Naive thymus-derived CD4-positive, alpha-beta T cell (primary cell): Measurements from ENCODE around the gene IMP4. TPM values are rescaled to one million over a fixed set of nuclear protein-coding genes. Genes with fewer than 3 reads are reported as not detected.
A peak's percentile ranks its signal among the peaks of the same experiment; 100 is the strongest.

Source experiments
- ATAC-seq: fragments of 150-1000 bp; cut with Tn5 transposase; 2 replicates; pipeline ENCODE4 v1.10.0; 2021; ENCODE audit warnings: mild to moderate bottlenecking, moderate library complexity
- CTCF ChIA-PET: fragments of 350-600 bp; sonication (Branson Sonifier 250); formaldehyde crosslinking; loops from one replicate; lab custom pipeline; 2021; ENCODE audit warnings: antibody characterized with exemption; lab: Charles Lee
- POLR2A ChIA-PET: fragments of 350-600 bp; sonication (Branson Sonifier 250); formaldehyde crosslinking; loops from one replicate; lab custom pipeline; 2021; ENCODE audit warnings: antibody characterized with exemption, inconsistent platforms; lab: Charles Lee
- DNase-seq, 9 donors: peaks; one replicate each; pipeline versions ENCODE4 v3.0.0 to v3.0.0-alpha.2; 2020 to 2022; ENCODE audit warnings: mixed read lengths in 1 of 9
- H3K27ac ChIP-seq: one replicate; pipeline ENCODE4 v1.7.0; 2013; ENCODE audit warnings: mild to moderate bottlenecking, low read depth, low read length, moderate library complexity
- H3K27me3 ChIP-seq, 2 donors: one replicate each; pipeline ENCODE4 v1.7.0; 2013; ENCODE audit warnings: low read length in 2 of 2, mild to moderate bottlenecking in 2 of 2, moderate library complexity in 2 of 2; ENCODE audit not compliant: control insufficient read depth in 2 of 2, insufficient read depth in 2 of 2
- H3K36me3 ChIP-seq, 3 experiments: 1 replicate in 2 of 3; 2 replicates in 1 of 3; pipeline ENCODE4 v1.7.0; 2013; ENCODE audit warnings: low read length in 3 of 3, mild to moderate bottlenecking in 3 of 3, moderate library complexity in 1 of 3; ENCODE audit not compliant: insufficient read depth in 3 of 3, control insufficient read depth in 2 of 3
- H3K4me1 ChIP-seq, 2 donors: one replicate each; pipeline ENCODE4 v1.7.0; 2013; ENCODE audit warnings: low read length in 2 of 2, mild to moderate bottlenecking in 2 of 2, moderate library complexity in 1 of 2; ENCODE audit not compliant: control insufficient read depth in 2 of 2, insufficient read depth in 2 of 2
- H3K4me3 ChIP-seq: 2 replicates; pipeline ENCODE4 v1.7.0; 2013; ENCODE audit warnings: mild to moderate bottlenecking, low read length
- H3K9me3 ChIP-seq, 3 experiments: 1 replicate in 2 of 3; 2 replicates in 1 of 3; pipeline ENCODE4 v1.7.0; 2013; ENCODE audit warnings: low read length in 3 of 3; ENCODE audit not compliant: control insufficient read depth in 2 of 3
- H3K27ac Mint-ChIP-seq, 9 donors: one replicate each; pipeline ENCODE4 v1.8.0; 2020 to 2022; ENCODE audit warnings: mixed read lengths in 9 of 9, mild to moderate bottlenecking in 8 of 9, moderate library complexity in 5 of 9, inconsistent platforms in 2 of 9
- H3K27me3 Mint-ChIP-seq, 5 donors: one replicate each; pipeline ENCODE4 v1.8.0; 2021 to 2022; ENCODE audit warnings: mixed read lengths in 5 of 5, mild to moderate bottlenecking in 1 of 5
- H3K36me3 Mint-ChIP-seq, 5 donors: one replicate each; pipeline ENCODE4 v1.8.0; 2020 to 2022; ENCODE audit warnings: mixed read lengths in 5 of 5, mild to moderate bottlenecking in 3 of 5, inconsistent platforms in 1 of 5
- H3K4me1 Mint-ChIP-seq, 7 donors: one replicate each; pipeline ENCODE4 v1.8.0; 2020 to 2022; ENCODE audit warnings: mixed read lengths in 7 of 7, mild to moderate bottlenecking in 3 of 7, inconsistent platforms in 1 of 7
- H3K4me3 Mint-ChIP-seq, 10 donors: one replicate each; pipeline ENCODE4 v1.8.0; 2020 to 2022; ENCODE audit warnings: mild to moderate bottlenecking in 10 of 10, mixed read lengths in 10 of 10, moderate library complexity in 6 of 10, inconsistent platforms in 2 of 10
- H3K9me3 Mint-ChIP-seq, 11 donors: one replicate each; pipeline ENCODE4 v1.8.0; 2020 to 2022; ENCODE audit warnings: mixed read lengths in 11 of 11, mild to moderate bottlenecking in 4 of 11, inconsistent platforms in 1 of 11, moderate library complexity in 1 of 11
- intact Hi-C, 2 donors: fragments of 100-400 bp; cut with micrococcal nuclease; formaldehyde crosslinking; loops; one replicate each; pipeline ENCODE4 v1.15.1; 2023
- polyA plus RNA-seq, 2 donors: library from polyadenylated mRNA; unstranded; fragments of 300-500 nt; fragmentation: Illumina TruSeq; gene quantifications; one replicate each; pipeline ENCODE4 v1.2.3, GENCODE V29; 2021
- total RNA-seq, 6 experiments: library from RNA in 5 of 6; stranded (reverse) in 5 of 6; gene quantifications; 1 replicate in 5 of 6; 2 replicates in 1 of 6; pipeline ENCODE4 v1.2.3 and lab custom pipeline; 2021 to 2026

IMP4 gene
- total and polyA plus RNA-seq, 7 experiments from 2014 or later: 69.9 to 88.5 (median 79.3) TPM

- ChIA-PET POLR2A (interaction anchor here (0.6 to 0.7 kb wide), 2 partner anchors 18 to 500 kb away, joined by 3 to 4 read pairs; no protein-coding TSS in a partner anchor), CTCF (interaction anchor here (0.6 kb wide), 1 partner anchor 23 kb away, joined by 3 read pairs; no protein-coding TSS in a partner anchor)
- Mint-ChIP-seq H3K4me1 (peaks cover 31 to 55% (median 53%) of the 10 kb centered on the region in 7 donors), H3K27me3 (no peaks in the 10 kb centered on the region), H3K4me3 (peak overlapping the region in 3 of 10 donors; percentile 11 to 59 (median 32)), H3K27ac (peak overlapping the region in 3 of 9 donors; percentile 21 to 78 (median 38)), H3K36me3 (peaks cover 0 to 32% (median 28%) of the 10 kb centered on the region in 5 donors), H3K9me3 (peaks cover 0 to 3% (median 0%) of the 10 kb centered on the region in 11 donors)
- no peak overlapping the region for H3K4me3 ChIP-seq
- intact Hi-C loops: loop anchor here in 1 of 2 donors (5.0 kb wide), 1 partner anchor 443 kb away; no protein-coding TSS in a partner anchor
- no peaks in the 10 kb centered on the region for H3K27me3 ChIP-seq
- peaks cover 8% of the 10 kb centered on the region in 2 donors for H3K4me1 ChIP-seq
- no peak for ATAC-seq
- DNase-seq: no peak
- H3K27ac ChIP-seq: no peak overlapping the region
- no peaks in the 10 kb centered on the region for H3K9me3 ChIP-seq
- peaks cover 0 to 8% (median 0%) of the 10 kb centered on the region in 3 experiments for H3K36me3 ChIP-seq
Measured at GRCh38 chr2:130380096-130380934, 37.6 kb downstream of the IMP4 start.

DNA sequence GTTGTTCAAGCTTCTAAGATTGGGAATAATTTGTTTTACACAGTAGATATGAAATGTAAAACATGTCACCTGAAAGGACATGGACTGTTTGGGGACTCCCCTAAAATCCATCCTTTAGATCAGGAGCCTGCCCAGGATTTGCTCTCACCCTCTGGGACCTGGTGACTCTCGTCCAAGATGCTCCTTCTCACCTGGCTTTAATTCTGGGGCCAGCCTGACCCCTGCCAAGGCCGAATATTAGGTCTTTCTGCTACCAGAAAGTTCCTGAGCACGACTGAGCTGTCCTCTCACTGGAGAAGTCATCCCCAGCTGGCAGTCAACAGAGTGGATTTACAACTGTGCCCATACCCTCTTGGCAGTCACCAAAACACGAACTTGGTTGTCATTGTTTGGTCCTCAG lies 38.4 kb downstream of the IMP4 start:
- Mint-ChIP-seq H3K9me3 (no peaks in the 10 kb centered on the region), H3K27ac (no peak overlapping the region), H3K4me3 (no peak overlapping the region), H3K27me3 (no peaks in the 10 kb centered on the region), H3K36me3 (peaks cover 0 to 32% (median 23%) of the 10 kb centered on the region in 5 donors), H3K4me1 (peaks cover 29 to 50% (median 45%) of the 10 kb centered on the region in 7 donors)
- POLR2A ChIA-PET: interaction anchor here (0.7 kb wide), 2 partner anchors 27 to 500 kb away, joined by 3 to 4 read pairs; no protein-coding TSS in a partner anchor
- no peak overlapping the region for H3K4me3 ChIP-seq
- H3K4me1 ChIP-seq: peaks cover 8% of the 10 kb centered on the region in 2 donors
- ATAC-seq (no peak), DNase-seq (no peak)
- H3K36me3 ChIP-seq: peaks cover 0 to 8% (median 0%) of the 10 kb centered on the region in 3 experiments
- H3K27ac ChIP-seq: no peak overlapping the region
- CTCF ChIA-PET: no interaction called here
- no peaks in the 10 kb centered on the region for H3K27me3 ChIP-seq
- intact Hi-C loops: loop anchor here in 1 of 2 donors (5.0 kb wide), 1 partner anchor 444 kb away; no protein-coding TSS in a partner anchor
- no peaks in the 10 kb centered on the region for H3K9me3 ChIP-seq

GRCh38 chr2:130381619-130382018 lies 38.9 kb downstream of the IMP4 start:
- peaks cover 26 to 47% (median 40%) of the 10 kb centered on the region in 7 donors for H3K4me1 Mint-ChIP-seq
- no peaks in the 10 kb centered on the region for H3K9me3 Mint-ChIP-seq
- peaks cover 0 to 8% (median 0%) of the 10 kb centered on the region in 3 experiments for H3K36me3 ChIP-seq
- no peak overlapping the region for H3K4me3 ChIP-seq
- H3K27me3 ChIP-seq: no peaks in the 10 kb centered on the region
- intact Hi-C loops: loop anchor here in 1 of 2 donors (5.0 kb wide), 1 partner anchor 444 kb away; no protein-coding TSS in a partner anchor
- no peak overlapping the region for H3K27ac ChIP-seq
- peaks cover 8% of the 10 kb centered on the region in 2 donors for H3K4me1 ChIP-seq
- ChIA-PET CTCF (no interaction called here), POLR2A (interaction anchor here (0.7 kb wide), 1 partner anchor 28 kb away, joined by 3 read pairs; no protein-coding TSS in a partner anchor)
- H3K27ac Mint-ChIP-seq: peak overlapping the region in 1 of 9 donors; percentile 17
- H3K27me3 Mint-ChIP-seq: no peaks in the 10 kb centered on the region
- no peaks in the 10 kb centered on the region for H3K9me3 ChIP-seq
- H3K36me3 Mint-ChIP-seq: peaks cover 0 to 31% (median 22%) of the 10 kb centered on the region in 5 donors
- no peak overlapping the region for H3K4me3 Mint-ChIP-seq
- DNase-seq (no peak), ATAC-seq (no peak)

GRCh38 chr2:130382313-130382917 lies 39.7 kb downstream of the IMP4 start:
- intact Hi-C loops: loop anchor here in 1 of 2 donors (5.0 kb wide), 1 partner anchor 445 kb away; no protein-coding TSS in a partner anchor
- Mint-ChIP-seq H3K36me3 (peaks cover 0 to 39% (median 22%) of the 10 kb centered on the region in 5 donors), H3K27me3 (no peaks in the 10 kb centered on the region), H3K27ac (no peak overlapping the region), H3K4me3 (no peak overlapping the region), H3K9me3 (no peaks in the 10 kb centered on the region), H3K4me1 (peaks cover 26 to 40% (median 33%) of the 10 kb centered on the region in 7 donors)
- ChIA-PET CTCF (no interaction called here), POLR2A (no interaction called here)
- peaks cover 0 to 8% (median 0%) of the 10 kb centered on the region in 3 experiments for H3K36me3 ChIP-seq
- no peak overlapping the region for H3K27ac ChIP-seq
- no peaks in the 10 kb centered on the region for H3K9me3 ChIP-seq
- no peaks in the 10 kb centered on the region for H3K27me3 ChIP-seq
- no peak overlapping the region for H3K4me3 ChIP-seq
- peaks cover 8% of the 10 kb centered on the region in 2 donors for H3K4me1 ChIP-seq
- ATAC-seq (no peak), DNase-seq (no peak)

- peak overlapping the region in 1 of 9 donors; percentile 9 for H3K27ac Mint-ChIP-seq
- H3K27me3 ChIP-seq: no peaks in the 10 kb centered on the region
- no peak overlapping the region for H3K27ac ChIP-seq
- intact Hi-C loops: no loop called here
- ChIA-PET POLR2A (no interaction called here), CTCF (interaction anchor here (0.9 kb wide), 1 partner anchor 12 kb away, joined by 3 read pairs; no protein-coding TSS in a partner anchor)
- peaks cover 2 to 4% of the 10 kb centered on the region in 2 donors for H3K4me1 ChIP-seq
- H3K9me3 Mint-ChIP-seq: peaks cover 0 to 5% (median 0%) of the 10 kb centered on the region in 11 donors
- peaks cover 0 to 32% (median 17%) of the 10 kb centered on the region in 5 donors for H3K36me3 Mint-ChIP-seq
- no peaks in the 10 kb centered on the region for H3K9me3 ChIP-seq
- no peaks in the 10 kb centered on the region for H3K27me3 Mint-ChIP-seq
- peaks cover 6 to 15% (median 9%) of the 10 kb centered on the region in 7 donors for H3K4me1 Mint-ChIP-seq
- H3K36me3 ChIP-seq: peaks cover 0 to under 1% (median 0%) of the 10 kb centered on the region in 3 experiments
- H3K4me3 Mint-ChIP-seq: no peak overlapping the region
- ATAC-seq (peak; percentile 20), DNase-seq (no peak)
- H3K4me3 ChIP-seq: no peak overlapping the region
Measured at GRCh38 chr2:130385709-130386108, 43.0 kb downstream of the IMP4 start.

- H3K4me1 ChIP-seq: peaks cover 5 to 8% of the 10 kb centered on the region in 2 donors
- no peak overlapping the region for H3K4me3 ChIP-seq
- Mint-ChIP-seq H3K4me3 (no peak overlapping the region), H3K9me3 (peaks cover 0 to 5% (median 0%) of the 10 kb centered on the region in 11 donors), H3K36me3 (peaks cover 0 to 22% (median 10%) of the 10 kb centered on the region in 5 donors), H3K4me1 (peaks cover 12 to 17% (median 15%) of the 10 kb centered on the region in 7 donors), H3K27ac (no peak overlapping the region), H3K27me3 (peaks cover 0 to 3% (median 0%) of the 10 kb centered on the region in 5 donors)
- H3K27ac ChIP-seq: no peak overlapping the region
- H3K9me3 ChIP-seq: no peaks in the 10 kb centered on the region
- ChIA-PET POLR2A (no interaction called here), CTCF (no interaction called here)
- intact Hi-C loops: no loop called here
- DNase-seq (no peak), ATAC-seq (no peak)
- no peaks in the 10 kb centered on the region for H3K36me3 ChIP-seq
- H3K27me3 ChIP-seq: no peaks in the 10 kb centered on the region
Measured at GRCh38 chr2:130387071-130387400, 44.3 kb downstream of the IMP4 start.
